Astrocyte (in vitro differentiated cells and primary cell): Measurements from ENCODE around the gene RSF1. TPM values are rescaled to one million over a fixed set of nuclear protein-coding genes. Genes with fewer than 3 reads are reported as not detected.

ENCODE experiments used
- DNase-seq: peaks from one replicate; pipeline ENCODE4 v3.0.0-alpha.2; 2010; ENCODE audit warnings: low read depth
- FAIRE-seq: peaks from 2 replicates; lab custom pipeline; 2011; peaks lifted over from hg19 to GRCh38; lab: Jason Lieb, UNC
- H2AFZ ChIP-seq: 2 replicates; pipeline ENCODE4 v1.6.0; 2012; ENCODE audit warnings: low read depth, low read length, inconsistent platforms
- H3K27ac ChIP-seq: 2 replicates; pipeline ENCODE4 v1.5.1; 2011; ENCODE audit warnings: low read depth, low read length, inconsistent platforms
- H3K27me3 ChIP-seq: 2 replicates; pipeline ENCODE4 v1.6.0; 2011; ENCODE audit warnings: low read length, inconsistent platforms; ENCODE audit not compliant: insufficient read depth
- H3K36me3 ChIP-seq: 2 replicates; pipeline ENCODE4 v1.5.1; 2011; ENCODE audit warnings: low read length, inconsistent platforms; ENCODE audit not compliant: insufficient read depth
- H3K4me1 ChIP-seq: 2 replicates; pipeline ENCODE4 v1.5.1; 2011; ENCODE audit warnings: low read length, inconsistent platforms; ENCODE audit not compliant: insufficient read depth
- H3K4me2 ChIP-seq: 2 replicates; pipeline ENCODE4 v1.6.0; 2012; ENCODE audit warnings: low read length, inconsistent platforms
- H3K4me3 ChIP-seq: 2 replicates; pipeline ENCODE4 v1.5.1; 2011; ENCODE audit warnings: low read depth, mild to moderate bottlenecking, low read length, inconsistent platforms; ENCODE audit not compliant: insufficient read depth
- H3K79me2 ChIP-seq: 2 replicates; pipeline ENCODE4 v1.6.0; 2012; ENCODE audit warnings: mild to moderate bottlenecking, low read length, inconsistent platforms; ENCODE audit not compliant: insufficient read depth
- H3K9ac ChIP-seq: 2 replicates; pipeline ENCODE4 v1.6.0; 2012; ENCODE audit warnings: mild to moderate bottlenecking, low read length, inconsistent platforms
- H3K9me3 ChIP-seq: 2 replicates; pipeline ENCODE4 v1.5.1; 2012; ENCODE audit warnings: low read depth, mild to moderate bottlenecking, low read length, inconsistent platforms; ENCODE audit not compliant: insufficient read depth
- H4K20me1 ChIP-seq: 2 replicates; pipeline ENCODE4 v1.6.0; 2012; ENCODE audit warnings: low read length, inconsistent platforms; ENCODE audit not compliant: insufficient read depth
- H3K27ac Mint-ChIP-seq: one replicate; pipeline ENCODE4 v1.8.0; 2021; ENCODE audit warnings: mild to moderate bottlenecking, mixed read lengths; ENCODE audit not compliant: unreplicated experiment
- H3K27me3 Mint-ChIP-seq: one replicate; pipeline ENCODE4 v1.8.0; 2021; ENCODE audit warnings: low read depth, mixed read lengths; ENCODE audit not compliant: unreplicated experiment
- H3K36me3 Mint-ChIP-seq: one replicate; pipeline ENCODE4 v1.8.0; 2021; ENCODE audit warnings: low read depth, mixed read lengths; ENCODE audit not compliant: unreplicated experiment
- H3K4me1 Mint-ChIP-seq: one replicate; pipeline ENCODE4 v1.8.0; 2021; ENCODE audit warnings: low read depth, mixed read lengths; ENCODE audit not compliant: unreplicated experiment
- H3K4me3 Mint-ChIP-seq: one replicate; pipeline ENCODE4 v1.8.0; 2021; ENCODE audit warnings: mild to moderate bottlenecking, moderate library complexity, mixed read lengths; ENCODE audit not compliant: unreplicated experiment
- H3K9me3 Mint-ChIP-seq: one replicate; pipeline ENCODE4 v1.8.0; 2021; ENCODE audit warnings: mild to moderate bottlenecking, mixed read lengths; ENCODE audit not compliant: unreplicated experiment
- EZH2 ChIP-seq: IDR thresholded peaks from 2 replicates; pipeline ENCODE4 v1.6.1; 2012; ENCODE audit warnings: mild to moderate bottlenecking, low read length, inconsistent platforms; ENCODE audit not compliant: insufficient read depth
- total RNA-seq: library from RNA; stranded (reverse); gene quantifications from 2 replicates; pipeline ENCODE4 v1.2.1, GENCODE V29; 2021
- TF ChIP-seq, protein P1 (sequence below): IDR thresholded peaks from 2 replicates; pipeline ENCODE4 v1.5.1; 2011; ENCODE audit warnings: low read depth, mild to moderate bottlenecking, inconsistent platforms, low read length, moderate library complexity; ENCODE audit not compliant: insufficient read depth

Gene RSF1
- total RNA-seq, 1 donor from 2014 or later = 84.0 TPM

DNA sequence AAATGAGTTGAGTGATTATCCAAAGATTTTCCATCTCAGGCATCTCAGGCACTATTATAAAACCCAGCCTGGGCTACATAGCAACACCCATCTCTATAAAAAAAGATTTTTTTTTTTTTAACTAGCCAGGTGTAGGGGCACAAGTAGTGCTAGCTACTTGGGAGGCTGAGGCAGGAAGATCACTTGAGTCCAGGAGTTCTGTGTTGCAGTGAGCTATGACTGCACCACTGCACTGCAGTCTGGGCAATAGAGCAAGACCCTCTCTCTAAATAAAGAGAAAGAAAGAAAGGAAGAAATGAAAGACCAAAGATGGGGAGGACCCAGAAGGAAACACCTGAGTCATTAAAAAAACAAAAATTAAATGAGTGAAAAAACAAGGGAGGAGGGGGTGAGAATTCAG, 14.1 kb downstream of the RSF1 start:
- Mint-ChIP-seq H3K27ac (no peak overlapping the region), H3K4me1 (peaks cover 4% of the 10 kb centered on the region), H3K27me3 (no peaks in the 10 kb centered on the region), H3K4me3 (no peak overlapping the region), H3K36me3 (peaks cover 8% of the 10 kb centered on the region), H3K9me3 (no peaks in the 10 kb centered on the region)
- Histone ChIP-seq H3K9me3 (no peaks in the 10 kb centered on the region), H3K36me3 (peaks cover 4% of the 10 kb centered on the region), H3K9ac (no peak overlapping the region), H4K20me1 (peaks cover 94% of the 10 kb centered on the region), H3K4me1 (no peaks in the 10 kb centered on the region), H3K4me3 (no peak overlapping the region), H2AFZ (no peak overlapping the region), H3K4me2 (no peak overlapping the region), H3K27me3 (no peaks in the 10 kb centered on the region), H3K27ac (no peak overlapping the region), H3K79me2 (peaks cover 97% of the 10 kb centered on the region)
- no peak for FAIRE-seq
- TF ChIP-seq, protein P1, sequence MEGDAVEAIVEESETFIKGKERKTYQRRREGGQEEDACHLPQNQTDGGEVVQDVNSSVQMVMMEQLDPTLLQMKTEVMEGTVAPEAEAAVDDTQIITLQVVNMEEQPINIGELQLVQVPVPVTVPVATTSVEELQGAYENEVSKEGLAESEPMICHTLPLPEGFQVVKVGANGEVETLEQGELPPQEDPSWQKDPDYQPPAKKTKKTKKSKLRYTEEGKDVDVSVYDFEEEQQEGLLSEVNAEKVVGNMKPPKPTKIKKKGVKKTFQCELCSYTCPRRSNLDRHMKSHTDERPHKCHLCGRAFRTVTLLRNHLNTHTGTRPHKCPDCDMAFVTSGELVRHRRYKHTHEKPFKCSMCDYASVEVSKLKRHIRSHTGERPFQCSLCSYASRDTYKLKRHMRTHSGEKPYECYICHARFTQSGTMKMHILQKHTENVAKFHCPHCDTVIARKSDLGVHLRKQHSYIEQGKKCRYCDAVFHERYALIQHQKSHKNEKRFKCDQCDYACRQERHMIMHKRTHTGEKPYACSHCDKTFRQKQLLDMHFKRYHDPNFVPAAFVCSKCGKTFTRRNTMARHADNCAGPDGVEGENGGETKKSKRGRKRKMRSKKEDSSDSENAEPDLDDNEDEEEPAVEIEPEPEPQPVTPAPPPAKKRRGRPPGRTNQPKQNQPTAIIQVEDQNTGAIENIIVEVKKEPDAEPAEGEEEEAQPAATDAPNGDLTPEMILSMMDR = no peak
- no peak for TF ChIP-seq EZH2
- no peak for DNase-seq

DNA sequence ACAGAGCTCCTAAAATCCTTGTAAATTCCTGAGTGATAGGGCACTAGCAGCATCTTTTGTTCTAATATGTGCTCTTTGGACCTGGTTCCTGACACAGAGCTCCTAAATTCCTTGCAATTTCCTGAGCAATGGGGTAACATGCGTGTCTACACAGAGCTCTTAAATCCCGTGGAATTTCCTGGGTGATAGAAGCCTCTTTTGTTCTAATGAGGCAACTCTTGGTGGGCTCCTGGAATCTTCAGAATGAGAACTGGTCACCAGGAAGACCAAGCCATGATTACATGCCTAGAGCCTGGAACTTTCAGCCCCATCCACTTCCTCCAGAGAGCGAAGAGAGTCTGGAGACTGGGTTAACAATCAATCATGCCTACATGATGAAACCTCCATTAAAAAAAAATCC, 19.0 kb downstream of the RSF1 start:
- Mint-ChIP-seq H3K9me3 (no peaks in the 10 kb centered on the region), H3K4me3 (no peak overlapping the region), H3K27ac (no peak overlapping the region), H3K4me1 (peaks cover 10% of the 10 kb centered on the region), H3K27me3 (no peaks in the 10 kb centered on the region), H3K36me3 (peaks cover 13% of the 10 kb centered on the region)
- Histone ChIP-seq H3K27me3 (no peaks in the 10 kb centered on the region), H3K4me2 (no peak overlapping the region), H4K20me1 (peaks cover 96% of the 10 kb centered on the region), H3K79me2 (peaks cover 100% of the 10 kb centered on the region), H3K9me3 (no peaks in the 10 kb centered on the region), H3K4me3 (no peak overlapping the region), H3K4me1 (no peaks in the 10 kb centered on the region), H3K36me3 (no peaks in the 10 kb centered on the region), H3K9ac (no peak overlapping the region), H2AFZ (no peak overlapping the region), H3K27ac (no peak overlapping the region)
- FAIRE-seq = no peak
- DNase-seq = no peak
- TF ChIP-seq, protein P1 = no peak
- no peak for TF ChIP-seq EZH2

DNA sequence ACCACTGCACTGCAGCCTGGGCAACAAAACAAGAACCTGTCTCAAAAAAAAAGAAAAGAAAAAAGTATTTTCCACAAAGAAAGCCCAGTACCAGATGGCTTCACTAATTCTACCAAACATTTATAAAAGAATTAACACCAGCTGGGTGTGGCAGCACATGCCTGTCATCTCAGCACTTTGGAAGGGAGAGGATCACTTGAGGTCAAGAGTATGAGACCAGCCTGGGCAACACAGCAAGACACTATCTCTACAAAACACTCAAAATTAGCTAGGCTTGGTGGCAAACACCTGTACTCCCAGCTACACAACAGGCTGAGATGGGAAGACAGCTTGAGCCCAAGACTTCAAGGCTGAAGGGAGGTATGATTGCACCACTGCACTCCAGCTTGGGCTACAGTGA, 20.1 kb downstream of the RSF1 start:
- no peaks in the 10 kb centered on the region for H3K27me3 ChIP-seq
- no peak overlapping the region for H3K9ac ChIP-seq
- no peak overlapping the region for H3K27ac ChIP-seq
- no peak overlapping the region for H3K27ac Mint-ChIP-seq
- H3K4me3 Mint-ChIP-seq = no peak overlapping the region
- peaks cover 10% of the 10 kb centered on the region for H3K4me1 Mint-ChIP-seq
- peaks cover 96% of the 10 kb centered on the region for H4K20me1 ChIP-seq
- H2AFZ ChIP-seq = no peak overlapping the region
- no peaks in the 10 kb centered on the region for H3K9me3 ChIP-seq
- no peaks in the 10 kb centered on the region for H3K9me3 Mint-ChIP-seq
- H3K4me2 ChIP-seq = no peak overlapping the region
- no peak for DNase-seq
- no peaks in the 10 kb centered on the region for H3K4me1 ChIP-seq
- H3K36me3 Mint-ChIP-seq = peaks cover 13% of the 10 kb centered on the region
- H3K27me3 Mint-ChIP-seq = no peaks in the 10 kb centered on the region
- H3K4me3 ChIP-seq = no peak overlapping the region
- TF ChIP-seq, protein P1 = no peak
- no peak for TF ChIP-seq EZH2
- no peak for FAIRE-seq
- H3K36me3 ChIP-seq = no peaks in the 10 kb centered on the region
- H3K79me2 ChIP-seq = peaks cover 100% of the 10 kb centered on the region
